ENCODE data around the gene CXCL6. TPM values are rescaled to one million over a fixed set of nuclear protein-coding genes. Genes with fewer than 3 reads are reported as not detected.

Gene CXCL6
- total RNA-seq, 1 experiment from 2014 or later, result not detected

DNA sequence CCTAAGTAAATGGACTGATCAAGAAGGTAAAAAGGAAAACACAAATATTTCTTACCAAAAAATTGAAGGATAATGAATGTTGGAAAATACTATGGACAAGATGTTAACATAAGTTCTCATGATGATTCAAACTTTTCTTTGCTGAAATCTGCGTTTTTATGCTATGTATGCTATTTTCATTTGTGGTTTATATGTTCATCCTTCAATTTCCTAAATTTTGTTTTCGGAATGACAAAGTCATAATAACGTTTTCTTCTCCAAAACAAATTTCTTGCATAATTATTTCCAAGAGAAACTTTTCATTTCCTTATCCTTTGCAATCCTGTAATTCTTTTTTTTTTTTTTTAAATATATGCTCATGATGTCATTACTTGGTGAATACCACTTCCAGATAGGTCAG is 24.4 kb downstream of the CXCL6 start:
- CTCF ChIA-PET, result no interaction called here
- intact Hi-C loops (cut with micrococcal nuclease), result loop anchor here (10.0 kb wide), 1 partner anchor 516 kb away; no protein-coding TSS in a partner anchor

More for the DNA sequence above, 24.4 kb downstream of the CXCL6 start:
- DNase-seq (ENCODE audit: low read depth, low spot score), result no peak
- Histone ChIP-seq H4K20me1 (ENCODE audit: insufficient read depth) (no peaks in the 10 kb centered on the region), H3K4me2 (ENCODE audit: low read length) (no peak overlapping the region), H3K4me3 (replicated peaks in 1 of 2; ENCODE audit: low read depth in 1 of 2, low read length in 2 of 2) (no peak overlapping the region), H3K9ac (ENCODE audit: low read length) (no peak overlapping the region), H3K9me2 (ENCODE audit: insufficient read depth) (no peaks in the 10 kb centered on the region), H3K4me1 (ENCODE audit: control insufficient read depth in 1 of 2, insufficient read depth in 2 of 2, low read length in 2 of 2) (no peaks in the 10 kb centered on the region), H3K36me3 (ENCODE audit: control insufficient read depth in 1 of 2, insufficient read depth in 2 of 2, low read length in 2 of 2) (no peaks in the 10 kb centered on the region), H3K27ac (ENCODE audit: low read depth, low read length) (no peak overlapping the region), H3K27me3 (ENCODE audit: insufficient read depth, low read length) (no peaks in the 10 kb centered on the region), H3K79me2 (ENCODE audit: insufficient read depth, low read length) (no peaks in the 10 kb centered on the region), H2AFZ (ENCODE audit: low read depth, low read length, poor library complexity, severe bottlenecking) (no peak overlapping the region), H3K9me3 (ENCODE audit: control insufficient read depth in 1 of 2, insufficient read depth in 1 of 2, low read depth in 1 of 2, low read length in 2 of 2) (no peaks in the 10 kb centered on the region)
- no peak for ATAC-seq
- ChIA-PET POLR2A (no interaction called here), RAD21 (ENCODE audit: low non-redundant PET in 1 of 2, low total read pairs in 2 of 2, uncharacterized antibody in 2 of 2, unreplicated experiment in 2 of 2) (no interaction called here)
- BruUV-seq (replicated peaks), result no TSS peak
- TF ChIP-seq CEBPB (IDR thresholded peaks at IDR 0.05; ENCODE audit: low read depth) (no peak), RAD21 (IDR thresholded peaks at IDR 0.05; ENCODE audit: low read depth) (no peak), CBX3 (IDR thresholded peaks at IDR 0.05; ENCODE audit: low read depth) (no peak), TCF7L2 (IDR thresholded peaks at IDR 0.05; ENCODE audit: borderline replicate concordance, extremely low read depth, insufficient read depth, insufficient read length) (no peak), EGR1 (IDR thresholded peaks at IDR 0.05; ENCODE audit: low read depth) (no peak), JUND (IDR thresholded peaks at IDR 0.05) (no peak)
- TF ChIP-seq, protein P1, sequence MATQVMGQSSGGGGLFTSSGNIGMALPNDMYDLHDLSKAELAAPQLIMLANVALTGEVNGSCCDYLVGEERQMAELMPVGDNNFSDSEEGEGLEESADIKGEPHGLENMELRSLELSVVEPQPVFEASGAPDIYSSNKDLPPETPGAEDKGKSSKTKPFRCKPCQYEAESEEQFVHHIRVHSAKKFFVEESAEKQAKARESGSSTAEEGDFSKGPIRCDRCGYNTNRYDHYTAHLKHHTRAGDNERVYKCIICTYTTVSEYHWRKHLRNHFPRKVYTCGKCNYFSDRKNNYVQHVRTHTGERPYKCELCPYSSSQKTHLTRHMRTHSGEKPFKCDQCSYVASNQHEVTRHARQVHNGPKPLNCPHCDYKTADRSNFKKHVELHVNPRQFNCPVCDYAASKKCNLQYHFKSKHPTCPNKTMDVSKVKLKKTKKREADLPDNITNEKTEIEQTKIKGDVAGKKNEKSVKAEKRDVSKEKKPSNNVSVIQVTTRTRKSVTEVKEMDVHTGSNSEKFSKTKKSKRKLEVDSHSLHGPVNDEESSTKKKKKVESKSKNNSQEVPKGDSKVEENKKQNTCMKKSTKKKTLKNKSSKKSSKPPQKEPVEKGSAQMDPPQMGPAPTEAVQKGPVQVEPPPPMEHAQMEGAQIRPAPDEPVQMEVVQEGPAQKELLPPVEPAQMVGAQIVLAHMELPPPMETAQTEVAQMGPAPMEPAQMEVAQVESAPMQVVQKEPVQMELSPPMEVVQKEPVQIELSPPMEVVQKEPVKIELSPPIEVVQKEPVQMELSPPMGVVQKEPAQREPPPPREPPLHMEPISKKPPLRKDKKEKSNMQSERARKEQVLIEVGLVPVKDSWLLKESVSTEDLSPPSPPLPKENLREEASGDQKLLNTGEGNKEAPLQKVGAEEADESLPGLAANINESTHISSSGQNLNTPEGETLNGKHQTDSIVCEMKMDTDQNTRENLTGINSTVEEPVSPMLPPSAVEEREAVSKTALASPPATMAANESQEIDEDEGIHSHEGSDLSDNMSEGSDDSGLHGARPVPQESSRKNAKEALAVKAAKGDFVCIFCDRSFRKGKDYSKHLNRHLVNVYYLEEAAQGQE (IDR thresholded peaks at IDR 0.05; ENCODE audit: low read depth), result no peak
- TF ChIP-seq, protein P2, sequence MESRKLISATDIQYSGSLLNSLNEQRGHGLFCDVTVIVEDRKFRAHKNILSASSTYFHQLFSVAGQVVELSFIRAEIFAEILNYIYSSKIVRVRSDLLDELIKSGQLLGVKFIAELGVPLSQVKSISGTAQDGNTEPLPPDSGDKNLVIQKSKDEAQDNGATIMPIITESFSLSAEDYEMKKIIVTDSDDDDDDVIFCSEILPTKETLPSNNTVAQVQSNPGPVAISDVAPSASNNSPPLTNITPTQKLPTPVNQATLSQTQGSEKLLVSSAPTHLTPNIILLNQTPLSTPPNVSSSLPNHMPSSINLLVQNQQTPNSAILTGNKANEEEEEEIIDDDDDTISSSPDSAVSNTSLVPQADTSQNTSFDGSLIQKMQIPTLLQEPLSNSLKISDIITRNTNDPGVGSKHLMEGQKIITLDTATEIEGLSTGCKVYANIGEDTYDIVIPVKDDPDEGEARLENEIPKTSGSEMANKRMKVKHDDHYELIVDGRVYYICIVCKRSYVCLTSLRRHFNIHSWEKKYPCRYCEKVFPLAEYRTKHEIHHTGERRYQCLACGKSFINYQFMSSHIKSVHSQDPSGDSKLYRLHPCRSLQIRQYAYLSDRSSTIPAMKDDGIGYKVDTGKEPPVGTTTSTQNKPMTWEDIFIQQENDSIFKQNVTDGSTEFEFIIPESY (IDR thresholded peaks at IDR 0.05; ENCODE audit: extremely low read depth, insufficient replicate concordance, low read length), result no peak
- TF ChIP-seq, protein P3, sequence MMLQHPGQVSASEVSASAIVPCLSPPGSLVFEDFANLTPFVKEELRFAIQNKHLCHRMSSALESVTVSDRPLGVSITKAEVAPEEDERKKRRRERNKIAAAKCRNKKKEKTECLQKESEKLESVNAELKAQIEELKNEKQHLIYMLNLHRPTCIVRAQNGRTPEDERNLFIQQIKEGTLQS (IDR thresholded peaks at IDR 0.05), result no peak
- TF ChIP-seq, protein P4, sequence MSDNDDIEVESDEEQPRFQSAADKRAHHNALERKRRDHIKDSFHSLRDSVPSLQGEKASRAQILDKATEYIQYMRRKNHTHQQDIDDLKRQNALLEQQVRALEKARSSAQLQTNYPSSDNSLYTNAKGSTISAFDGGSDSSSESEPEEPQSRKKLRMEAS (IDR thresholded peaks at IDR 0.05), result no peak

Data from HCT116 (cell line).